ENCODE data around the gene FBXW11.

DNA sequence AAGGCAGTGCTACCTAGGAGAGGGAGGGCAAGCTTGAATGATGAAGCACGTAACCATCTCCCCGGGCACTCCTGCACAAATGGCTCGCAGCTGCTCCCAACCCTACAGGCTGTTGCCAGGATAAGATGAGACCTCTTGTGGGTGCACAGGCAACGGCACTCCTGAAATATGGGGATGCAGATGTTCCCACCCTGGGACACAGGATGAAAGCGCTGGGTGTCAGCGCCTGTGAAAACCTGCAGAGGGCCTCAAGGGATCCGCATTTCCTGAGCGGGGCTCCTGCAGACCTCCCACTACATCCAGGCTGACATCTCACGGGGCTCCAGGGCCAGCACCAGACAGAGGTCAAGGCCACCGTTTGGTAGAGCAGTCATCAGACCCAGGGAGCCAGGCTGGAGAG is 160.1 kb downstream of the FBXW11 start:
- TF ChIP-seq, protein P1, sequence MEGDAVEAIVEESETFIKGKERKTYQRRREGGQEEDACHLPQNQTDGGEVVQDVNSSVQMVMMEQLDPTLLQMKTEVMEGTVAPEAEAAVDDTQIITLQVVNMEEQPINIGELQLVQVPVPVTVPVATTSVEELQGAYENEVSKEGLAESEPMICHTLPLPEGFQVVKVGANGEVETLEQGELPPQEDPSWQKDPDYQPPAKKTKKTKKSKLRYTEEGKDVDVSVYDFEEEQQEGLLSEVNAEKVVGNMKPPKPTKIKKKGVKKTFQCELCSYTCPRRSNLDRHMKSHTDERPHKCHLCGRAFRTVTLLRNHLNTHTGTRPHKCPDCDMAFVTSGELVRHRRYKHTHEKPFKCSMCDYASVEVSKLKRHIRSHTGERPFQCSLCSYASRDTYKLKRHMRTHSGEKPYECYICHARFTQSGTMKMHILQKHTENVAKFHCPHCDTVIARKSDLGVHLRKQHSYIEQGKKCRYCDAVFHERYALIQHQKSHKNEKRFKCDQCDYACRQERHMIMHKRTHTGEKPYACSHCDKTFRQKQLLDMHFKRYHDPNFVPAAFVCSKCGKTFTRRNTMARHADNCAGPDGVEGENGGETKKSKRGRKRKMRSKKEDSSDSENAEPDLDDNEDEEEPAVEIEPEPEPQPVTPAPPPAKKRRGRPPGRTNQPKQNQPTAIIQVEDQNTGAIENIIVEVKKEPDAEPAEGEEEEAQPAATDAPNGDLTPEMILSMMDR (IDR thresholded peaks at IDR 0.05) = no peak
- no peak for TF ChIP-seq POLR2A (IDR thresholded peaks at IDR 0.05)
